HG03039 (cell line): ENCODE measurements around the gene RAPGEF5.

ENCODE experiments used
- ATAC-seq: cut with Tn5 transposase; IDR thresholded peaks from one replicate; pipeline ENCODE4 v1.9.1; 2021; ENCODE audit warnings: mild to moderate bottlenecking, moderate library complexity; ENCODE audit not compliant: unreplicated experiment

Gene RAPGEF5

DNA sequence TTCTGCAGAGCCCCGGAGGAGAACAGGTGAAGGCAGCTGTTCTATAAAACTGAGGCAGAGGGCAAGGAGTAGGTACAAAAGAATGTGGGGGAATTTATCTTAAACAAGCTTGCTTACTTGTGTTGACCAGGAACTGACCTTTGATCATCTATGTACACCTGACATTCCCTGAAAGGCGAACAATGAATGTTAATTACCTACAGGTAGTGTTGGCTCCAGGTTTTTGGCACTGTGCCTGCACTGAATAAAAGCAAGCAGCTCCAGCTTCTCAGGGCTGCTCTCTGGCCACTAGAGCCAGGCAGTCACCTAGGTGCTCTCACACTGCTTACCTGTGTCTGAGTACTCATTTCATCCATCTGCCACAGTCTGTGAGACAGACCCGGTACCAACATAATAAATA is 87.0 kb downstream of the RAPGEF5 start:
- ATAC-seq = no peak

DNA sequence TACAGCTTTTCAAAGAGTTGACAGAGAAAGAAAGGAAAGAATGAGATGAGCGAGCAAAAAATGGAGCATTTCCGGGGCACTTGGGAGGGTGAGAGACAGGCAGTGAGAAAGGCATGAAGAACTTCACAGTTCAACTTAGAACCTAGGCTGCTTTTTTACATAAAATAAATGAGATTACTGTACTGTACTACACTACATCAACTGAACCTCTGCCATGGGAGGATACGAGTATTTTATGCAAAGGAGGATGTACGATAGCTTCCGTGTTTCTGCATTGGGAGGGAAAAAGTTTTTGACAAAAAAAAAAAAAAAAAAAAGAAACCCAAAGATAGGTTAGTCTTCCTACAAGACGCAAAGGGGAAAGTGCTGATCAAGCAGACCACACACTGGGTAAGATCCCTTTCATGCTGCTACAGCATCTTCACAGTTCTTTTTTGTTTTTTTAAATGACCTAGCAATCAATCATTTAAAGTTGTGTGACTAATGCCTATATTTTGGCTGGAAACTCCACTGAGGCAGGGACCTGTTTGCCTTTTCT is 88.0 kb downstream of the RAPGEF5 start:
- no peak for ATAC-seq

DNA sequence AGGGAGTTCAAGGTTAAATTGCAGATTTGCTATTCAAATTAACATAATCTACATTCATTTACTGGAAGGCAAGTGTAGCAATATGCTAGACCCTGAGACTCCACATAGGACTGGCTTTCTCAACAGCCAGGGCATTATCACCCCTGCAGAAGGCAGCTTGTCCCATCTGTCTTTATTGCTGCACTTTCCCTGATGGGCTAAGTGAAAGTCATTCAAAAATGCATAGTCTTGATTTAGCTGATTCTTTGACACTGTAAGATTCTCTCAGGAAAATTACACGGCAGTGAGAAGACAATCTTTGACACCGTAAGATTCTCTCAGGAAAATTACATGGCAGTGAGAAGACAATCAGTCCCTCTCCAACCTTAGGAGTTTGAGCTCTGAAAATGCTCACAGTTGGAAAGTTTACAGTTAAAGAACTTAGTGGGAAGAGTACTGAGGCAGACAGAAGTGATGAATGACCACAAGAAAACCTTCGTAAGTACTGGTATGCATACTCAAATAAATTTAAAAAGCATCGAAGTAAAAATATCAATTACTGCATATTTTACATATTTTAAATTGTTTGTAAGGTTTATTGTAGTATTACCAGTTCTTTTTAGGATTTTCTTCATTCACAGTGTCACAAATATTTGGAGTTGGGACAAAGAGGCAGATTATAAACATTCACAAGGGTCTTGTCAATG is 88.9 kb downstream of the RAPGEF5 start:
- ATAC-seq = no peak

DNA sequence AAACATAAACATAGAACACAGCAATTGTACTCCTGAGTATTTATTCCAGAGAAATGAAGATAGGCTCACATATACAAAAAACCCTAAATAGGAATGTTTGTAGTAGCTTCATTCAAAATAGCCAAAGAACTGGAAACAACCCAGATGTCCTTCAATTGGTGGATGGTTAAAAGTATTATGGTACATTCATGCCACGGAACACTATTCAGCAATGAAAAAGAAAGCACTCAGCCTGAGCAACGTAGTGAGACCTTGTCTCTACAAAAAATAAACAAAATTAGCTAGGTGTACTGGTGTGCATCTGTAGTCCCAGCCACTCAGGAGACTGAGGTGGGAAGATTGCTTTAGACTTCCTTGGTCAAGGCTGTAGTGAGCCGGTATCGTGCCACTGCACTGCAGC is 94.4 kb downstream of the RAPGEF5 start:
- ATAC-seq = no peak

DNA sequence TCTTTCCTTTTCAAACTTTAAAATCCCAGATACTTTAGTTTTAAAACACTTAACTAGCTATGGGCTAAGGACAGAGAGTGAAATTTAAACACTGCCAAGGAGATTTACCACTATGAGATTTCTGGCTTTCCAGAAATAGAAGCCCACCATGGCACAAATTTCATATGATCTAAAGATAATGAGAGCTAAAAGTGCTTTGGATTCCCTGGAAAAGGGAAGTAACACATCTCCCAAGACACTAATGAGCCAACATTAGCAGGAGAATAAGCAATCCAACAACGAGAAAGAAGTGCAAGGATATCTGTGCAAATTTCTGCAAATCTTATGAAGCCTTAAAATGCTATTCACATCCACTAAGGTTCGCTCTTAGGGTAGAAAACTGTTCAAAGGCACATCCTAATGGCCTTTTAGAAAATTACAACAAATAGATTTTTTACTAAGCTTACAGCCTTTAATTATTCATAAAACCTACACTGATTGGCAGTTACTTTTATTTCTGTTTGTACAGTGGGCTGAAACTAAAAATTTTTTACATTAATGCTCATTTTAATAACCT is 100.3 kb downstream of the RAPGEF5 start:
- ATAC-seq = no peak

DNA sequence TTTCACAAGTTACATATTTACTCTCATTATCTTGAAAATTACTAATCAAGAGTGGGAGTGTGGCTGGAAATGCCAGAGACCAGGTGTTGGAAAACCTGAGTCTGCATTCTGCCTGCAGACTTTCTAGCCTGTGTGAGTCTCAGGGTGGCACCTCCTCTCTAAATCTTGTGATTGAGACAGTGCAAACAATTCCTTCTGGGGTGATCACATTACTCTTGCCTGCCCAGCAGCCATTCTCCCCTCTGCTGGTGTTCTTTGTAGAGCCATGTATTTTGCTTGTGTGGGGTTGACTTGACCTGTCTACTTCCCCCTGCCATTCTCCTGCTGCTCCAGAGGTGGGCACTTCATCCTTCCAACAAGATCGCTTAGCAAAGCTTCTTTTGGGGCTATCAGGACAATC is 101.1 kb downstream of the RAPGEF5 start:
- no peak for ATAC-seq

DNA sequence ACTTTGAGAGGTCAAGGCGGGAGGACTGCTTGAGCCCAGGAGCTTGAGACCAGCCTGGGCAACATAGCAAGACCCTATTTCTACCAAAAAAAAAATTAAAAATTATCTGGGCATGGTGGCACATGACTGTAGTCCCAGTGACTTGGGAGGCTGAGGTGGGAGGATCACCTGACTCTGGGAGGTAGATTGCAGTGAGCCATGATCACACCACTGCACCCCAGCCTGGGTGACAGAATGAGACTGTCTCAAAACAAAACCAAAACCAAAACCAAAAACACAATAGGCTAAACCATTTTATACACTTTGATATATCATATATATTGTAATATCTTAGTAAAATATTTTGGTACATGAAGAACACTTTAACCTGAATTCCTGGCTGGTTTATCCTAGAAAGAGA is 101.6 kb downstream of the RAPGEF5 start:
- ATAC-seq = no peak

DNA sequence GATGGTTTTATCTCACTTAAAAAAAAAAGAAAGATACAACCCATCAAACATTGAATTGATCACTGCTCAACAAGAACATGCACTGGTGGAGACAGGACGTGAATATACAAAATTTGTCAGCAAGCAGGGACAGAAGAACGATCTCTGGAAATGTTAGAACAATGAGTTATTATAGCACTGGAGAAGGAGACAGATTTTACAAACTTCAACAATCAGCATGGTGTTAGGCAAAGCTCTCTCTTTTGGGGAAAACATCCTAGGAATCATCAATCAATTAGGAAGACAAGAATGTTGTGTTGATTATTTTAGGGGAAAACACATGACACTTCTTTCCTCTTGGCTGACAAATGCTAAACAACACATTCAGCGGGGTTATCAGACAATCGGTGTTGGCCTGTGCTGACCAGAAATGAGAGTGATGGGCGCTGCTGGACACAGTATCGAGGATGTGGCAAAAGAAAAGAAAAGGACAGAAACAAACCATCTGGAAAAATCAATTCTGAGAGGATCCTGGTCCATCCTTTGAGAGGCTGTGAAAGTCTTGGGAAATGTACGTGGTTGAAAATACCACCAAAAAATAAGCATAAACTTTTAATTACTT is 103.9 kb downstream of the RAPGEF5 start:
- no peak for ATAC-seq

DNA sequence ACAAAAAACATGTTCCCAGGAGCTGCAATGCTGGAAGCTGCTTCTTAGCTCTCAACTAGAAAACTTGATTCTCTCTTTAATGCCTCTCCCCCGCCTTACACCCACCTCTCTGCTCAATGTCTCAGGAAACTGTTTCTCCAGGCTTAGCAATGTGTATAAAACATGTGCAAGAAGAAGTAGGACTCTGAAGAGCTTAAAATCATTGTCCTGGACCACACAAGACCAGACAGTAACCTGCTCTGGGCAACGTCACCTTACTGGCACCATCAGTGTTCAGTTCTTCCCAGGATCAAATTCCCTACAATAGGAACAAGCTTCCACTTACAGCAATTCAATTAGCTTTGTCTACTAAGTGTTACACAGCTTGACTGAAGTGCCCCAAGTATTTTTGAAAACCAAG is 104.9 kb downstream of the RAPGEF5 start:
- ATAC-seq = no peak

DNA sequence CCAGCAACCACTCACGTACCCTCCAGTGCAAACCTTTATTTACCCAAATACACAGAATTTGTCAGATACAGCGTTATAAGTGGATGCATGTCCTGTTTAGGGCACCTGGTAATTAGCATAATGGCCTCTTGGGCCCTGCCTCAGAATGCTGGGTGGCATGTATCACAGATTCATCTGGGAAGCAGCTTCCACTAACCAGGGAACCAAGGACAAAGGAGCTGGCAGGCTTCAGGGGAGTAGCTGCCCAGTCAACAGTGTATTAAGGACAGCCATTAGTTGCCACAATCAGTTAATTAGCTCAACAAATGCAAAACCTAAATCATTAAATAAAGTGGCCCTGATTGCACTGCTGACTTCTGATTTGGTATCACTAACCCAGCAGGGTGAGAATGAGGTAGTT is 105.7 kb downstream of the RAPGEF5 start:
- no peak for ATAC-seq

DNA sequence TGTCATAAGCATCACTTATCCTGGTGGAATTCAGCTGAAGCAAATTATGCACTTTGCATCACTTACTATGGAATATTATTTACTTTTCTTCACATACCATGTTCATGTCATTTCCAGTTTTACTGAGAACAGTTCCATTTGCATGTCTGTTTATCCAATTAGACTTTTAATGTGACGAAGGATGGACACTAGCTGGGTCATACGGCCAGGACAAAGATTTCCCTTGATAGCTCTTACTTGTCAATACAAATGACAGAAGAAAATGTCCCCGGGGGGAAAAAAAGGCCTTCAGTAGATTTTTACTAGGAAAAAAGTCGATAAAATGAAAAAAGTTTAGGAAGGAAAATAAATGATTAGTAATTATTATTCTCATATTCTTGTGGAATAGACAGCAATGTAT is 106.6 kb downstream of the RAPGEF5 start:
- ATAC-seq = no peak

DNA sequence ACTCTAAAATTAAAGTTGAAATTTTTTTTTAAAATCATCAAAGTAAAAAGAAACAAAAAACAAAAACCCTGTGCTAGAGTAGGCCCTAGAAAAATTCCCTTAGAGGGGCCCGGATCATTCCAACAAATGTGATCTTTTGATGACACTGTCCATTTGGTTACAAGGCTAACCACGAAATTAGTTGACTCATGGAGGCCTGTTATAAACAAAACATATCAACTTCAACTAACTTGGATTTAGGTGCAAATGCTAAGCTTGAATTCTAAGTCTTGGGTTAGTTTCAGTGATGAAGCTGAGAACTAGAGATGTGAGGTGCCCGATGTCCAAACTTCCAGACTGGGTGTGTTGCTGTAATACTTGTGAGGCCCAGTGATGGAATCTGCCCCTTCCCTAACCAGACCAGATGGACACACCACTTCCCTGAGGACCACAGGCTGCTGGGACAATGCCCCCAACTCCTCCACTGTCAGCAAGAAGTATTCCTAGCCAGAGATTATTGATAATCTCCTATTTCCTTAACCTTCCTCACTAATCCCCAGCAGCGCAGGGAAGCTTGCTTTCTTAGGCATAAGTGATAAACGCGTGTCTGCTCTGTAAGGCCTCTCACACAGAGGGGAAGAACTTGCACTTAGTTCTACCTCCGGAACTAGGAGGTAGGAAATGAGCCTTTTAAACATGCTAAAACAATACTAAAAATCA is 108.7 kb downstream of the RAPGEF5 start:
- no peak for ATAC-seq

DNA sequence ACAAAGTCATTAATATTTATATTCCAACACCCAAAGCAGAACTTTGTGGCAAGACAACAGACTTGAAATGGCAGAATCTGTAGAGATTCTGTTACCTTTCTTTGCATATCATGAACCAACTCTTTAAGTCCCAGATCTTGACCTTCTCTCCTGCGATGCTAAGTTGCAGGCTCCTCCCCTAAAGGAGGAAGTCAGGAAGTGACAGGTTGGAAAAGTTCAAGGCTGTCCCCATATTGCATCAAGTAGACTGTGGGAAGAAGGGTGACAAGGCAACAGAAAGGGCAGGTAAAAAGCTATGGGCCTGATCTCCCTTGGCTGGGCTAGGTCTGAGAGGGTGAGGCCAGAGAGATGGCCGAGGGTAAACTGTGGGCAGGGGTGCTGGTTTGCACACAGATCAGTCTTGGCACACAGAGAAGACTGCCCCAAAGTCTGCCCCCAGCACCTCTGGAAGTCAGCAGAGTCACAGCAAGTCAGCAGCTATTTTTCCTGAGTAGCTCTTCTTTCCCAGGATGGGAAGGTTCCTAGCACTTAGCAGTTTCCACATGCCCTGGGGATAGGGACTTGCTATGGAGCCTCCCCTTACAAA is 115.1 kb downstream of the RAPGEF5 start:
- ATAC-seq = no peak

DNA sequence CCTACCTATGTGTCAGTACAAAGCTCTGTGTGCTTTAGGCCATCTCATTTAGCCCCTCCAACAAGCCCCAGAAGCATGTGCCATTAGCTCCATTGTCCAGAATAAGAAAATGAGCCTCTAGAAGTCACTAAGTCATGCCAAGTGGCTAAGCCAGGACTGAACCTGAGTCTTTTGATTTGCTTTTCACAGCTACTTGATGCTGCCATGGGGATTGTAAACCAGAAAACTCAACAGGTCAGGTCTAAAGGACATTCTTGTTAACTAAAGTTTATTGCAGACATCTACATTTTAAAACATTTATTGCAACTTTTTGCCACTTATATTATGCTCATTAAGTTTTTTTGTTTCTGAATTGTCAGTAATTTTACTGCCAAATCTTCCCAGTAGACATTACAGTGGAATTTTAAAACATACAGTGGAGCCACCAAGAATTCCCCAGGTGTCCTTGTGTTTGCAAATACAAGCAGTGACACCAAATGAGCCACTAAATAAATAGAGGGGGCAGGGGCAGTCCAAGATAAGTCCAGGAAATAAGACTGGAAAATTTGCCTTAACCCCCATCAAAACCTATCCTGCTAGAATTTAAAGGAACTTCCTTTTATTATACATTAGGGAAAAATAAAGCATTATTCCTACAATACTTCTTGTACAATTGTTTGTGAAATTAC is 115.9 kb downstream of the RAPGEF5 start:
- no peak for ATAC-seq

DNA sequence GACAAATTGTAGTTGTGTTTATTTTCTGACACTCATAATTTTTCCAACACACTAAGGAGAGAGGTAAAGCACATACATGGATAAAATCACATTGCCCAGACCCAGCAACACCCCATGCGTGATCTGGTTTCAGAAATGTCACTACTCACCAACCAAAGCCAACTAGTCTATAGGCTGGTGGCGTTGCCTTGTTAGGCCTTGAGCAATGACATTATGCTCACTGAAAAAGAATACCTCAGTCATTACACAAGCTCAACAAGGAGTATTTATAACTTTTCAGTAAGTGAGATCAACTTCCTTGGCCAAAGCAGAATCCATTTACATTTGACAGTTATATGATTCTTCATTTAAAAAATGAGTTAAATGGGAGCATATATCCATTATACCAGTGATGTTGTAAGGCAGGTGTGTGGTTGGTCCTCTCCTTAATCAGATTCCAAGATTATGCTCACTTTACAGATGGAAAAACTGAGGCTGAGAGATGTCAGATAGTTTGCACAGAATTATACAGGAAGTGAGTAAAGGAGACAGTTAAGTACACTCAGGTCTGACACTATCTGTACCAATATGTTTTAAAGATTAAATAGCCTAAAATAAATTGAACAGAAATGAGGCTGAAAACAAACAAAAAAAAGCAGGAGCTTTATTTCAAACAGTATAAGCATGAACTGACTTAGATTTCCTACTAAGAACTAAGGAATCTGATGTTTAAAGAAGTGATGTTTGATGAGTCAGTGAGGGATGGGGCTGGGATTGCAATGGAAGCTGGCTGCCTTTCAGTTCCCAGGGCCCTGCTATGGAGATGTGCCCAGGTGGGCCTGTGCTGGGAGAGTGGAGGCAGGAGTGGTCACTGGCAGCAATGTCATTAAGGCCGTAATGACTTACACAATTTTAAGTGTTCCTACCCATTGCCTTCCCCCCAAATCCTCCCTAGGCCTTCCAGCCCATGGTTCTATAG is 118.3 kb downstream of the RAPGEF5 start:
- no peak for ATAC-seq

DNA sequence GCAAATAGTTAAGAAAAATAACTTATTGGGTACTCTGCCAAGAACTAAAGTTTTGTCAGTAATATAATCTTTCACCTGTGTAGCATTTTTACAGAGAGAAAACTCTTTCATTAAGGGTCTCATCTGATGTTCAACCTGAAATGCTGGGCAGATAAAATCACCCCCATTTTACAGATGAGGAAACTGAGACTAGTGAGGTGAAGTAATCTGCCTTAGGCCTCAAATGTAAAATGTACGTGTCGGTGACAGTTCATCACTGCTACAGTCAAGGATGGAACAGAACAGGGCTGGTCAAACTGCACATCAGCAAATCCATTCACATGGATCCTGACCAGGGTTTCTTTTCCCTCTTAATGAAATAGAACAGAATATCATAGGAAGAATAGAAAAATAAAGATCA is 121.8 kb downstream of the RAPGEF5 start:
- no peak for ATAC-seq

DNA sequence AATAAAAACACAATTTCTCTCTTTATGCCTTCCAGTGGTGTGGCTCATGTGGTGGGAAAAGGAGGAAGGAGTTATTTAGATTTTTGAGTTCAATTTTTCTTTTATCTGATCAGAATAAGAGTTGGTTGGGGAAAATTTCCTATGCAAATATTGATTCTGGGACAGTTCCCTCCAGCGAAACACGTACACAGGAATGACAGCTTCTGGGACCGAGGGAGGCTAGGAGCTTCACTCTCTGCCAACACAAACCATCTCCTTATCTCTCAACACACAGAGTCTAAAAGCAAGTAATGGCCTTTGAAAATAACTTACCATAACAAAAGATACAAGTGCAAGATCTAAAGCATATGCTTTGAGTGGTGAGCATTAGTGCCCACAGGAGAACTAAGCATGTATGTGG is 122.7 kb downstream of the RAPGEF5 start:
- no peak for ATAC-seq

DNA sequence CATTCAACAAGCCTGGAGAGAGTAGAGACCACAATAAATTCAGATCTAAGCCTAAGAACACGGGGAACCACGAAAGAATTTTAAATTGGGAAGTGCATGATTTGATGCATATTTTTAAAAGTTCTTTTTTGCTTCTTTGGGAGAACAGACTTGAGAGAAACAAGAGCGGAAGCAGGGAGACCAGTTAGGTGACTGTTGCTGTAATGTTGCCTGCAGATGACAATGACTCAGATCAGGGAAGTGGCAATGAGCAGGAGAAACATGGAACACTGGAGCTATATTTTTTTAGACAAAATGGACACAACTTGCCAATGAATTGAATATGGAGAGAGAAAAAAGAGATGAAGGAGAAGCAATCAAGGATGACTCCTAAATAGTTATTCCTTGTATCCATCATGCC is 125.1 kb downstream of the RAPGEF5 start:
- ATAC-seq = no peak

DNA sequence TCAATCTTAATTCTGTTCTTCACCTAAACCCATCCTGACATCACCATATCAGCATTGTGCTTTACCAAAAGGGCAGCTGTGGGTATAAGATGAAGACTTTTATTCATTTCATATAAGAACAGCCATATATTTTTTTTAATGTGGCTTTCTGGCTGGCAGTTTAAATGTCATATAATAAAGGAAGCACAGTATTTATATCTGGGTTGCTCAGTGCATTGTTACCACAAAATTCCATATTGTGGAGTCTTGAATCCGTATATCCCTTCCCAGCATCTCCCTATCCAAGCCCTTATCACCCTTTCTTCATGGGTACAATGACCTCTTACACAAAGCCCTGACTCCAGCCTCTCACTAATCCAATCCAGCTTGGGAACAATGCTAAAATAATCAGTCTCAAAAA is 125.8 kb downstream of the RAPGEF5 start:
- no peak for ATAC-seq

DNA sequence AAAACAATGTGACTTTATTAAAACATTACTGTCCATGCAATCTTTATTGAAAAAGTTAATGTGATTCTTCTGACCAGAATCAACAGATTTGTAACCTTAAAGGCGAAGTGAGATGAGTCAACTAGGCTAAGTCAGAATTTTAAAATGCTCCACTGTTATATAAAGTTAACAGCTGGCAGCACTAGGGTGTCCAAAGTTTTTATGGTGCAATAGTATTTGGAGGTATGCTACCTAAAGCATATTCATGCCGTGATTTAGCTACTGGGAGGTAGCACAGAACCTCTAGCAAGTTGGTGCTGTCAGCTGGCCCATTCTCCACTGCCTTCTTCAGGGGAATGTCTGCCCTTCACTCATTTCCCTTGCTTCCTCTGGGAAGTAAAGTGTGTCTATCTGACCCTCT is 126.7 kb downstream of the RAPGEF5 start:
- ATAC-seq = no peak
